ENCODE measurements around the gene CSGALNACT2.

The CSGALNACT2 gene

DNA sequence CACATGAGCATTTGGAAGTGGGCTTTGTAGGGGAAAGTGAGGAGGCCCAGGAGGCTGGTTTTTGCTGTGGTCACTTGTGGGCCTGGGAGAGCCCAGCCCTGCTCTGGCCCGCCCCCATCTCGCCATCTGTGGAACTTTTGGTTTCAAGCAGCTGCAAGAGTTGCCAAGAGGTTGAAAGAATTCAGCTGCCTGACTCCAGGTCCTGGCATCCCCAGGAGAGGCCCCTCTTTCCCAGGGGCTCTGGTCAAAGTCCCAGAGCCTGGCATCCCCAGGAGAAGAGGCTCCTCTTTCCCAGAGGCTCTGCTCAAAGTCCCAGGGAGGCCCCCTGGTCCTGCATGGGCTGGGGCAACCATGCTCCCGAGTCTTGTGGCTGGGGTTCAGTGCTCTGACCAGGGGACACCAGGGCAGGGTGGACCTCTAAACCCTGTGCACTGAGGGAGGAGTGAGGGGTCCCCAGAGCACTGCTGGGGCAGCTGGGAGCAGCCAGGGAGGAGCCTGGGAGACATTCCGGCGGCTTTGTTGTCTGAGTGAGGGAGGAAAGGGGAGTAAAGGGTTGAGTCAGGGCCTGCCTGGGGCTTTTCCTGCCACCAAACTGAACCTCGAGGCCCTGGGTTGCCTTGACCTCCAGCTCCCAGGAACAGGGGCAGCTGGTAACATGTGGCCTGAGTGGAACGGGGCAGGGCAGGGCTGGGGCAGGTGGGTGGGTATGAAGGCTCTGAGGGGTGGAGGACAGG lies 27.7 kb upstream of the CSGALNACT2 start:
- TF ChIP-seq, protein P1, sequence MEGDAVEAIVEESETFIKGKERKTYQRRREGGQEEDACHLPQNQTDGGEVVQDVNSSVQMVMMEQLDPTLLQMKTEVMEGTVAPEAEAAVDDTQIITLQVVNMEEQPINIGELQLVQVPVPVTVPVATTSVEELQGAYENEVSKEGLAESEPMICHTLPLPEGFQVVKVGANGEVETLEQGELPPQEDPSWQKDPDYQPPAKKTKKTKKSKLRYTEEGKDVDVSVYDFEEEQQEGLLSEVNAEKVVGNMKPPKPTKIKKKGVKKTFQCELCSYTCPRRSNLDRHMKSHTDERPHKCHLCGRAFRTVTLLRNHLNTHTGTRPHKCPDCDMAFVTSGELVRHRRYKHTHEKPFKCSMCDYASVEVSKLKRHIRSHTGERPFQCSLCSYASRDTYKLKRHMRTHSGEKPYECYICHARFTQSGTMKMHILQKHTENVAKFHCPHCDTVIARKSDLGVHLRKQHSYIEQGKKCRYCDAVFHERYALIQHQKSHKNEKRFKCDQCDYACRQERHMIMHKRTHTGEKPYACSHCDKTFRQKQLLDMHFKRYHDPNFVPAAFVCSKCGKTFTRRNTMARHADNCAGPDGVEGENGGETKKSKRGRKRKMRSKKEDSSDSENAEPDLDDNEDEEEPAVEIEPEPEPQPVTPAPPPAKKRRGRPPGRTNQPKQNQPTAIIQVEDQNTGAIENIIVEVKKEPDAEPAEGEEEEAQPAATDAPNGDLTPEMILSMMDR (IDR thresholded peaks at IDR 0.05): no peak
- DNase-seq: no peak
- Histone ChIP-seq H3K27ac (no peak overlapping the region), H3K4me3 (no peak overlapping the region), H3K36me3 (no peaks in the 10 kb centered on the region), H3K9me3 (no peaks in the 10 kb centered on the region), H3K27me3 (no peaks in the 10 kb centered on the region), H3K4me1 (peaks cover 0 to 4% (median under 1%) of the 10 kb centered on the region in 4 donors)
- intact Hi-C loops (cut with DNase I; ENCODE audit: low total_unique reads): no loop called here

DNA sequence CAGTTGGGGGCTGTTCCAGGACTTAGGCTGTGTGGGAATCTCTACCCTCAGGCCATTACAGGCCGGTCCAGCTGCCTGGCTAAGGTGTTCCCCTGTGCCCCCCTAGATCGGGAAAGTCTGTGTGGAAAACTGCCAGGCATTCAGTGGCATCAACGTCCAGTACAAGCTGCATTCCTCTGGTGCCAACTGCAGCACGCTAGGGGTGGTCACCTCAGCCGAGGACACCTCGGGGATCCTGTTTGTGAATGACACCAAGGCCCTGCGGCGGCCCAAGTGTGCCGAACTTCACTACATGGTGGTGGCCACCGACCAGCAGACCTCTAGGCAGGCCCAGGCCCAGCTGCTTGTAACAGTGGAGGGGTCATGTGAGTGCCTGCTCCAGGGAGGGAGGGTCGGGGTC lies 27.1 kb upstream of the CSGALNACT2 start:
- DNase-seq: no peak
- no peaks in the 10 kb centered on the region for H3K27me3 ChIP-seq
- TF ChIP-seq, protein P1 (IDR thresholded peaks at IDR 0.05): no peak
- H3K9me3 ChIP-seq: no peaks in the 10 kb centered on the region
- intact Hi-C loops (cut with DNase I; ENCODE audit: low total_unique reads): no loop called here
- no peak overlapping the region for H3K4me3 ChIP-seq
- no peaks in the 10 kb centered on the region for H3K36me3 ChIP-seq
- no peaks in the 10 kb centered on the region for H3K4me1 ChIP-seq
- no peak overlapping the region for H3K27ac ChIP-seq

DNA sequence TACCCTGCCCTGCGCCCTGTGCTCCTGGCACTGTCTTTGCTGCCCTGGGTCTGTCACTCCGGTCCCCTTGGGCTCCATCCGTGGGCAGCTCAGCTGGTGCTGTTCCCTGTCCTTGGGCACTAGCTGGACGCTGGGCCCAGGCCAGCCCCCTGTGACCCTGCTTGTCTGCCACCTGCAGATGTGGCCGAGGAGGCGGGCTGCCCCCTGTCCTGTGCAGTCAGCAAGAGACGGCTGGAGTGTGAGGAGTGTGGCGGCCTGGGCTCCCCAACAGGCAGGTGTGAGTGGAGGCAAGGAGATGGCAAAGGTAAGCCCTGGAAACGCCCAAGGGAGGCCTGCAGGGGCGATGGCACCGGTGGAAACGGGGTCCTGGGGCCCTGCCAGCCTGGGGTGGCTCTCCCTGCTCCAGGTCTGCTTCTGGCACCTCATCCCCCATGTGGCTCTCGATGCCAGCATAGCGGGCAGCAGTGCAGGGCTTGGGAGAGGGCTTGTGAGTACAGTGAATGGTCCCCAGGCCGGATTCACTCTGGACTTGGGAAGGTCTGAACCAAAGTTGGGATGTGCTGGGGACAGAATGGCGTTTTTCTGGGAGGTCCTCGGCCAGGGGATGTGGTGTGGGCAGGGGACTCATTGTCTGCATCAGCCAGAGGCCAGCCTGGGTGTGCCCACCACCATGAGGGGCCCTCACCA lies 26.2 kb upstream of the CSGALNACT2 start:
- intact Hi-C loops (cut with DNase I; ENCODE audit: low total_unique reads): no loop called here
- Histone ChIP-seq H3K27ac (no peak overlapping the region), H3K9me3 (no peaks in the 10 kb centered on the region), H3K27me3 (no peaks in the 10 kb centered on the region), H3K4me1 (no peaks in the 10 kb centered on the region), H3K36me3 (no peaks in the 10 kb centered on the region), H3K4me3 (no peak overlapping the region)
- no peak for DNase-seq
- TF ChIP-seq, protein P1 (IDR thresholded peaks at IDR 0.05): no peak

DNA sequence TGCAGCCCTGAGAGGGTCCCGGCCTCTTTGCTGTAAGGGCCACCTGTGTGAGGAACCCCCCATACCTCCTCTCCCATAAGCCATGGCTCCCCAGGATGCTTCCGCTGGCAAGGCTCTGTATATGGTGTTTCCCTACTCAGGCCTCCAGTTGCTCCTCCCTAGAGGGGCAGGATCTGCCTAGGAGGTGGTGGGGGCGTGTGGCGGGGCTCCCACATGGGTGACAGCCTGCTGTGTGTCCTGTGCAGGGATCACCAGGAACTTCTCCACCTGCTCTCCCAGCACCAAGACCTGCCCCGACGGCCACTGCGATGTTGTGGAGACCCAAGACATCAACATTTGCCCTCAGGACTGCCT lies 25.7 kb upstream of the CSGALNACT2 start:
- DNase-seq: no peak
- TF ChIP-seq, protein P1 (IDR thresholded peaks at IDR 0.05): no peak
- H3K4me1 ChIP-seq: no peaks in the 10 kb centered on the region
- H3K4me3 ChIP-seq: no peak overlapping the region
- no peaks in the 10 kb centered on the region for H3K27me3 ChIP-seq
- no peak overlapping the region for H3K27ac ChIP-seq
- H3K9me3 ChIP-seq: no peaks in the 10 kb centered on the region
- intact Hi-C loops (cut with DNase I; ENCODE audit: low total_unique reads): no loop called here
- no peaks in the 10 kb centered on the region for H3K36me3 ChIP-seq

DNA sequence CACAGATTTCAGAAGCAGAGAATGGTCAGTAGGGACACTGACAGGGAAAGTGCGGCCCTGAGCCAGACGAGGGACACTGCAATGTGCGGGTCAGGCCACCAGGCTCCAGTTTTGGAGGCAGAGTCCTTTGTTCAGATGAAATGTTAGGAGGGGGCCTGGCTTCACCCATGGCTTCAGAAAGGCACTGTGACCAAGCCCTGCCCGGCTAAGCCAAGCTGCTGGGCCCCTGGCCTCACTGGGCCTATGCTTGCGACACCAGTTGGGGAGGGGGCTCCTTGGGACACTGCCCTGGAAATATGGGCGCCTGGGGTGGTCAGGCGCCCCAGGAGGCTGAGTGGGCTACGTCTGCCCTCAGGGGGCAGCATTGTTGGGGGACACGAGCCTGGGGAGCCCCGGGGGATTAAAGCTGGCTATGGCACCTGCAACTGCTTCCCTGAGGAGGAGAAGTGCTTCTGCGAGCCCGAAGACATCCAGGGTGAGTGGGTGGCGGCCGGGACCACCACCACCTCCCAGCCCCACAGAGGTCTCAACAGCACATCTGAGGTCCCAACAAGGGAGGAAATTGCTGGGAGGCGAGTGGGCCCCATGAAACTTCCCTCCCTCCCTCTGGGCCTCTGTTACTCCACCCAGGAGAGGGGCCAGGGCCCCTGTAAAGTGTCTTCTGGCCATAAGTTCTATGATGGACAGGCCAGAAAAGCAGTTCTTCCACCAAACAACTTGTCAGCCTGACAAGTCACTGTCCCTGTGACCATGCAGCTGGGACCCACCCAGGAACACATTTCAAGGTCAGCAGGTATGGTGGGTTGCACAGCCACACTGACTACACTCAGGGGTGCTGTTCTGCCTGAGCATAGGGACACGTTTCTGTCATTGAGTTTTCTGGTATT lies 24.8 kb upstream of the CSGALNACT2 start:
- intact Hi-C loops (cut with DNase I; ENCODE audit: low total_unique reads): no loop called here
- no peak overlapping the region for H3K27ac ChIP-seq
- TF ChIP-seq, protein P1 (IDR thresholded peaks at IDR 0.05): no peak
- H3K4me1 ChIP-seq: no peaks in the 10 kb centered on the region
- H3K27me3 ChIP-seq: no peaks in the 10 kb centered on the region
- no peak for DNase-seq
- H3K9me3 ChIP-seq: no peaks in the 10 kb centered on the region
- no peaks in the 10 kb centered on the region for H3K36me3 ChIP-seq
- H3K4me3 ChIP-seq: no peak overlapping the region

Measured in tibial artery (tissue), 4 donors.